Measurements from ENCODE around the gene SMYD5. TPM values are rescaled to one million over a fixed set of nuclear protein-coding genes. Genes with fewer than 3 reads are reported as not detected.

The SMYD5 gene
- 24.3 and 24.8 TPM in 2 replicates for total RNA-seq

GRCh38 chr2:73214120-73215035, at the start of gene SMYD5:
SMYD5 (plus strand) TSS chr2:73214245; CDS start chr2:73214267, 22 bp downstream.

DNA sequence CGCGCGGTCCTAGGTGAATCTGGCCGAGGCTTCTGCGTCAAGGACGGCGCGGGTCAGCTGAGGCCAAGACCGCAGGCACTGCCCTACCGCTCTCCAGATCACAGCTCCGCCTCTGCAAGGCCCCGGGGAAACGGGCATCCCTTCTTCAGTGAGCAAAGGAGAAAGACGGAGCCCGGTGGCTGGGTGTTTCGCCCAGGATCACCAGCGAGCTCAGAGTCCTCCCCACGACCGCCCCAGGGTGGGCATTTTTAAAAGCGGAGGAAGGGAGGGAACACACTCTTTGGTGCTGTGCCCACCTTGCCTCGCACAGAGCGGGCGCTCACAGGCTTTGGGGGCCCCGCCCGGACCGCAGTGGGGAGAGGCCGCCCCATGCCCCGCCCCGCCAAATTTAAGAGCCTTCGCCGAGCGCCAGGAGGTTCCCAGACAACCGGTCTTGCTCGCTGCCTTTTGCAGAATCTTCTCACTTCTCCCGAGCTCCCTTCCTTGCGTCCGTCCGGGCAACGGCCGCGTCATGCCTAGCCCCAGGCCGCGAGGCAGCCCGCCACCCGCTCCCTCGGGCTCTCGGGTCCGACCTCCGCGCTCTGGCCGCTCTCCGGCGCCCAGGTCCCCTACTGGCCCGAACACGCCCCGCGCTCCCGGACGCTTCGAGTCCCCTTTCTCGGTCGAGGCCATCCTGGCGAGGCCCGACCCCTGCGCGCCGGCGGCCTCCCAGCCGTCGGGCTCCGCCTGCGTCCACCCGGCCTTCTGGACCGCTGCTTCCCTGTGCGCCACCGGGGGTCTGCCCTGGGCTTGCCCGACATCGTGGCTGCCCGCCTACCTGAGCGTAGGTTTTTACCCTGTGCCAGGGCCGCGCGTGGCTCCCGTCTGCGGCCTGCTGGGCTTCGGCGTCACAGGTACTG, 11.6 kb upstream of the SMYD5 start, which contains the start of gene NOTO:
Gene NOTO, plus strand, starts transcription at position 419 of the 899 bp plus-strand sequence. Its CDS starts 93 bp downstream, at position 512.

DNA sequence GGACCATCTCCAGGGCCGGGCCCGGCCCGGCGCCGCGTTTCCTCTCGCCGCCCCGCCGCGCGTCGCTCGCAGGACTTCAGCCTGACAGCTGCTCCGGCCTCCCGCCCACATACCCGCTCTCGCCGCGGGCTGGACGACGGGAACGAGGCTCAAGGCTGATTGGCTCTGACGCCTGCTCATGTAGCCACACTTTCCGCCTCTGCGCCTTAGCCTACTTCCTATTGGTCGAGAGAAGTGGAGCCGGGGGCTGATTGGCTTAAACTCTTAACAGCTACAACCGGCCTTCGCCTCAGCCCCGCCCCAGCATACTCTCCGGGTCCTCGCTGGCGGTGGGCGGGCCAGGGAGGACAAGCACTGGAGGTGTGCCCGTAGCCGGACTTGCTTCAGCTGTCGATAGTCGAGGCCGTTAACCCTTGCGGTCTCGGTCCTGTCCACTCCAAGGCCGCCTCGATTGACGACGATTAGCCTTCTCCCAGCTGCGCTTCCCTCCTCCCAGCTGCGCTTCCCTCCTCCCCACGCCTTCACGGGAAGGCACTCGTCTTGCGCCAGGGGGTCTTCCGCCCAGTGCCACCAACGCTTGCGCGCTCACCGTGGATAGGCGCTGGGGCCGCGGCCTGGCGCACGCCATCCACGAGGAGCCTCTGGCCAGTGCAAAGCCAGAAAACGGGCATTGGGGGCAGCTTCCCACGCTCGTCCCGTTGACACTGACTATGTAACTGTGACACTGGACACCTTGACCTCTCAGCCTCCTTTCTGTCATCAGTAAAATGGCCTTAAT, 19.3 kb downstream of the SMYD5 start, which contains the start of gene PRADC1:
Gene PRADC1, minus strand, starts transcription at position 86 of the 778 bp plus-strand sequence. Its CDS starts 79 bp downstream, at position 7.

DNA sequence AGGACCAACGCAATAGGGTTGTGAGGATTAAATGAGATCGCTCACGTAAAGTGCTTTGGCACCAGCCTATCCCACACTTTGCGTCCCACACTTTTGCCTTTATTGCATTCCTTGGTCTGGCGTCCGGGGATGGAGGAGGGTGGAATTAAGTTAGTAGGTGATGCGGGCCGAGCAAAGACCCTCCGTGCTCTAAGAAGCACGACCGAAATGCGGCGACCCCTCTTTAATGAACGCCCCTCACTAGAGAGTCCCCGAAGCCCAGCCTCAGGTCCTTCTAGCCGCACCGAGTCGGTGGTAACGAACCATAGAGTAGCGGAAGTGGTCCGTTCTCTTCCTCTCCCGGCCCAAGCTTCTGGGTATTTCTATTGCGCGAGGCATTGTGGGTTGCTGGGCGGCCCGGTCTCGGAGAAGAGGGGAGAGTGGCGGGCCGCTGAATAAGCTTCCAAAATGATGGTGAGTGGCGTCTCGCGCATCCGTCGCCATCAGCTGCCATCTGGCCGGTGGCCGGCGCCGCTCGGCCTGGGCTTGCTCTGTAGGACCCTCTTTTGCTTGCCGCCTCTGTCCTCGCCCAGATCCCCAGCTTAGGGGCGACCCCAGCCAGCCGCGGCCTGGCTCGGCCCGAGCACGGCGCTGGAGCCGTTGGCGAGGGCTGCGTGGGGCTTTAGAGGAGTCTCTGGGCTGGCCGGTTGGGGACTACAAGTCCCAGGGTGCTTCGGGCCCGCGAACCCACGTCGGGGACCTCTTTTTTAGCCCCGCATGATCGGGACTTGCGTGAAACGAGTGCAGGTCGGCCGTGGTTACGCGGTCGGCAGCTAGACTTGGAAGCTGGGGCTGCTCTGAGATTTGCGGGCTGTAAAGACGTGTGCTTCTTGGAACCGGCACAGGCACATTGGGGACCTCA, 20.1 kb downstream of the SMYD5 start, which contains the start of gene CCT7:
Gene CCT7, plus strand, starts transcription at position 377 of the 901 bp plus-strand sequence. Its CDS starts 71 bp downstream, at position 448.

Other genes with a start within 250 kb of the SMYD5 start
- 15.0 and 16.1 TPM in 2 replicates for gene SFXN5, start 142.5 kb upstream of the SMYD5 start, total RNA-seq
- 22.2 and 24.5 TPM in 2 replicates for gene RAB11FIP5, start 101.3 kb upstream of the SMYD5 start, total RNA-seq
- gene NOTO, start 11.7 kb upstream of the SMYD5 start, total RNA-seq: not detected in 2 replicates
- 47.9 and 58.1 TPM in 2 replicates for gene PRADC1, start 19.0 kb downstream of the SMYD5 start, total RNA-seq
- gene CCT7, start 20.1 kb downstream of the SMYD5 start, total RNA-seq: 558 and 584 TPM in 2 replicates
- 0.29 and 10.1 TPM in 2 replicates for gene FBXO41, start 70.2 kb downstream of the SMYD5 start, total RNA-seq
- gene EGR4, start 79.3 kb downstream of the SMYD5 start, total RNA-seq: not detected in 2 replicates
- gene ALMS1, start 171.6 kb downstream of the SMYD5 start, total RNA-seq: 8.9 and 10.8 TPM in 2 replicates

All from myometrial cell (primary cell).